Measurements from ENCODE around the gene RAPGEF1.

GRCh38 chr9:131651160-131651559 is 88.7 kb downstream of the RAPGEF1 start:
- TF ChIP-seq CTCF (IDR thresholded peaks at IDR 0.05) = no peak
- no peak for TF ChIP-seq POLR2A (IDR thresholded peaks at IDR 0.05)
